H7 (cell line): ENCODE data around the gene NCK2. TPM values are rescaled to one million over a fixed set of nuclear protein-coding genes. Genes with fewer than 3 reads are reported as not detected.

Source experiments
- DNase-seq: peaks from one replicate; pipeline ENCODE4 v3.0.0; 2012
- H3K27me3 ChIP-seq: 2 replicates; pipeline ENCODE4 v1.6.0; 2011; ENCODE audit warnings: mild to moderate bottlenecking, low read length; ENCODE audit not compliant: control insufficient read depth, insufficient read depth
- H3K36me3 ChIP-seq: replicated peaks from 2 replicates; pipeline ENCODE4 v1.5.1; 2011; ENCODE audit warnings: low read length; ENCODE audit not compliant: control insufficient read depth, insufficient read depth
- H3K4me3 ChIP-seq: 2 replicates; pipeline ENCODE4 v1.5.1; 2011; ENCODE audit warnings: low read depth, mild to moderate bottlenecking, control low read depth, low read length, moderate library complexity; ENCODE audit not compliant: insufficient read depth
- total RNA-seq: library from RNA; depleted of rRNA; stranded (reverse); fragments of >200 nt; shearing (Covaris generic); gene quantifications from 2 replicates; pipeline ENCODE4 v1.2.3, GENCODE V29; 2014

NCK2 gene
- total RNA-seq, 1 experiment from 2014 or later: 69.8 TPM

DNA sequence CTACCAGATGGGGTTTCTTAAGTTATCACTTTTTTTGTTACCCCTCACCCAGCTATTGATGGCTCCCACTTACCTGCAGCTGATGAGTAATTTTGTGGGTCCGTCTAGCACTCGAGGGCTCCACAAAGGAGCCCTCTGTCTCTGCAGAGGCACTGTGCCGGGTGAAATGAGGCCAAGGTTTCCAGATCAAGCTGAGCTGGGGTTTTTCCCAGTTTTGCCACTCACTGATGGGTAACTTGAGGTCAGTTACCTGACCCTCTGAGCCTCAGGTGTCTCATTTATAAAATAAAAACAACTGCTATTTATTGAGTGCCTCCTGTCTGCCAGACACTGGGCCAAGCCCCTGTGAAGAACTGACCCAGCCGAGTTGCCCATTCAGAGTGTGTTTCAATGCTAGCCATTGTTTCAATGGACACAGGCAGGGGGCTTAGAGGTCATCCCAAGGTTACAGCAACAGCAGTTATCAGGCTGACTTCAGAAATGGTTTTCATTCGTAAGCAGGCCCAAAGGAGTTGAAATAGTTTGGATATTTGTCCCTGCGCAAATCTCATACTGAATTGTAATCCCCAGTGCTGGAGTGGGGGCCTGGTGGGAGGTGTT lies 192.9 kb downstream of the NCK2 start:
- no peak for DNase-seq
- no peaks in the 10 kb centered on the region for H3K27me3 ChIP-seq

More for the DNA sequence above, 192.9 kb downstream of the NCK2 start:
- no peak overlapping the region for H3K4me3 ChIP-seq
- no peaks in the 10 kb centered on the region for H3K36me3 ChIP-seq
